DOHH2 (cell line): ENCODE measurements around the gene THYN1.

Experiments used
- H3F3A ChIP-seq: fragments of 200-600 bp; sonication (generic), shearing (Covaris generic); 2 replicates; pipeline ENCODE4 v1.6.0; 2016; ENCODE audit warnings: antibody characterized with exemption, mild to moderate bottlenecking; ENCODE audit not compliant: control insufficient read depth, insufficient read depth
- H3K27ac ChIP-seq: fragments of 200-600 bp; sonication (generic); 2 replicates; pipeline ENCODE4 v1.5.1; 2014; ENCODE audit warnings: low read depth, mild to moderate bottlenecking, low read length, moderate library complexity
- H3K27me3 ChIP-seq: fragments of 200-600 bp; sonication (generic); 2 replicates; pipeline ENCODE4 v1.6.1; 2014; ENCODE audit warnings: mild to moderate bottlenecking, low read length, mixed read lengths; ENCODE audit not compliant: control insufficient read depth
- H3K36me3 ChIP-seq: fragments of 200-600 bp; sonication (generic); 2 replicates; pipeline ENCODE4 v1.6.1; 2014; ENCODE audit warnings: mild to moderate bottlenecking, low read length, moderate library complexity, mixed read lengths; ENCODE audit not compliant: control insufficient read depth
- H3K4me1 ChIP-seq: fragments of 200-600 bp; sonication (generic); 2 replicates; pipeline ENCODE4 v1.6.1; 2014; ENCODE audit warnings: mild to moderate bottlenecking, low read length, mixed read lengths; ENCODE audit not compliant: control insufficient read depth
- H3K4me2 ChIP-seq: fragments of 200-600 bp; sonication (generic); 2 replicates; pipeline ENCODE4 v1.6.0; 2014; ENCODE audit warnings: mild to moderate bottlenecking, low read length, moderate library complexity
- H3K4me3 ChIP-seq: fragments of 200-600 bp; sonication (generic); 2 replicates; pipeline ENCODE4 v1.5.1; 2014; ENCODE audit warnings: mild to moderate bottlenecking, low read length, mixed read lengths
- H3K79me2 ChIP-seq: fragments of 200-600 bp; sonication (generic); 2 replicates; pipeline ENCODE4 v1.6.1; 2014; ENCODE audit warnings: mild to moderate bottlenecking, low read length, mixed read lengths; ENCODE audit not compliant: control insufficient read depth
- H3K9me2 ChIP-seq: fragments of 200-600 bp; sonication (generic); replicated peaks from 2 replicates; pipeline ENCODE4 v1.6.1; 2014; ENCODE audit warnings: mild to moderate bottlenecking, low read length, mixed read lengths; ENCODE audit not compliant: control insufficient read depth
- H3K9me3 ChIP-seq: fragments of 200-600 bp; sonication (generic); 2 replicates; pipeline ENCODE4 v1.6.1; 2014; ENCODE audit warnings: antibody characterized with exemption, low read length, mixed read lengths; ENCODE audit not compliant: control insufficient read depth, insufficient read depth
- H4K20me1 ChIP-seq: fragments of 200-600 bp; sonication (generic); 2 replicates; pipeline ENCODE4 v1.6.0; 2014; ENCODE audit warnings: low read depth, mild to moderate bottlenecking, antibody characterized with exemption, low read length, moderate library complexity; ENCODE audit not compliant: control insufficient read depth, insufficient read depth
- EZH2phosphoT487 ChIP-seq: fragments of 200-600 bp; sonication (generic); IDR thresholded peaks from 2 replicates; pipeline ENCODE4 v1.6.1; 2017; ENCODE audit warnings: borderline replicate concordance, mild to moderate bottlenecking, antibody characterized with exemption, low read length, moderate library complexity, mixed read lengths
- TF ChIP-seq, protein P1 (sequence below): fragments of 200-600 bp; sonication (generic); IDR thresholded peaks from one replicate; pipeline ENCODE4 v1.5.1; 2014; ENCODE audit warnings: antibody characterized with exemption, mild to moderate bottlenecking, low read depth, low read length; ENCODE audit not compliant: poor library complexity, severe bottlenecking

The THYN1 gene

GRCh38 chr11:134261626-134262488, 8.7 kb upstream of the THYN1 start:
- H3K4me3 ChIP-seq: no peak overlapping the region
- H3K79me2 ChIP-seq: no peaks in the 10 kb centered on the region
- no peaks in the 10 kb centered on the region for H3F3A ChIP-seq
- no peaks in the 10 kb centered on the region for H3K9me2 ChIP-seq
- H3K9me3 ChIP-seq: no peaks in the 10 kb centered on the region
- H3K4me2 ChIP-seq: no peak overlapping the region
- H4K20me1 ChIP-seq: 0 out of 2 replicates have a peak, but pooled peaks cover 3% of the 10 kb centered on the region
- peaks cover 6% of the 10 kb centered on the region for H3K4me1 ChIP-seq
- no peaks in the 10 kb centered on the region; the same call in 1 of the 2 replicates for H3K27me3 ChIP-seq
- H3K27ac ChIP-seq: no peak overlapping the region
- H3K36me3 ChIP-seq: peaks cover 21% of the 10 kb centered on the region
- no peak for TF ChIP-seq EZH2phosphoT487
- TF ChIP-seq, protein P1, sequence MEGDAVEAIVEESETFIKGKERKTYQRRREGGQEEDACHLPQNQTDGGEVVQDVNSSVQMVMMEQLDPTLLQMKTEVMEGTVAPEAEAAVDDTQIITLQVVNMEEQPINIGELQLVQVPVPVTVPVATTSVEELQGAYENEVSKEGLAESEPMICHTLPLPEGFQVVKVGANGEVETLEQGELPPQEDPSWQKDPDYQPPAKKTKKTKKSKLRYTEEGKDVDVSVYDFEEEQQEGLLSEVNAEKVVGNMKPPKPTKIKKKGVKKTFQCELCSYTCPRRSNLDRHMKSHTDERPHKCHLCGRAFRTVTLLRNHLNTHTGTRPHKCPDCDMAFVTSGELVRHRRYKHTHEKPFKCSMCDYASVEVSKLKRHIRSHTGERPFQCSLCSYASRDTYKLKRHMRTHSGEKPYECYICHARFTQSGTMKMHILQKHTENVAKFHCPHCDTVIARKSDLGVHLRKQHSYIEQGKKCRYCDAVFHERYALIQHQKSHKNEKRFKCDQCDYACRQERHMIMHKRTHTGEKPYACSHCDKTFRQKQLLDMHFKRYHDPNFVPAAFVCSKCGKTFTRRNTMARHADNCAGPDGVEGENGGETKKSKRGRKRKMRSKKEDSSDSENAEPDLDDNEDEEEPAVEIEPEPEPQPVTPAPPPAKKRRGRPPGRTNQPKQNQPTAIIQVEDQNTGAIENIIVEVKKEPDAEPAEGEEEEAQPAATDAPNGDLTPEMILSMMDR: peak; percentile 71

- no peak for TF ChIP-seq EZH2phosphoT487
- TF ChIP-seq, protein P1: no peak
- Histone ChIP-seq H3K9me2 (no peaks in the 10 kb centered on the region), H3K9me3 (no peaks in the 10 kb centered on the region), H3K4me1 (peaks cover 6% of the 10 kb centered on the region), H3K79me2 (no peaks in the 10 kb centered on the region), H3K27me3 (no peaks in the 10 kb centered on the region), H3K4me3 (no peak overlapping the region), H3K36me3 (peaks cover 21% of the 10 kb centered on the region), H4K20me1 (0 out of 2 replicates have a peak, but pooled peaks cover 3% of the 10 kb centered on the region), H3K4me2 (no peak overlapping the region), H3K27ac (no peak overlapping the region), H3F3A (no peaks in the 10 kb centered on the region)
Observed at GRCh38 chr11:134260983-134261382, 7.8 kb upstream of the THYN1 start.

DNA sequence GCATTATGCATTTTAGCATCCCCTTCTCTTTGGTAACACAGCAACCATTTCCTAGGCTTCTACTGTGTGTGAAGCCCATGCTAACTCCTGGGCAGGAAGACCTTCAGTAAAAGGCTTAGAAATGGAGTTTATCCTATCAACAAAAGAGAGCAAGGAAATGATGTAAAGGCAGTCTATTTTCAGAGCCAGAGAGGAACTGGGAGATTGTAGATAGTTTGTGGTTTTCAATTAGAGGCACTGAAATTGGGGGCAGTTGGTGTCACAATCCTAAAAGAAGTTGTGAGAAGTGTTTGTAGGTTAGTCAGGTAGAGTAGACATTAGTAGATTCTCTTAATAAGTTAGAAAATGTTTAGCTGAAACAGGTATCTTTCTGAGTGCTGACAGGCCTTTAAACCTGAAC, 7.4 kb upstream of the THYN1 start:
- H3K36me3 ChIP-seq: peaks cover 21% of the 10 kb centered on the region

More for the DNA sequence above, 7.4 kb upstream of the THYN1 start:
- TF ChIP-seq EZH2phosphoT487: no peak
- TF ChIP-seq, protein P1: no peak
- Histone ChIP-seq H3K9me2 (no peaks in the 10 kb centered on the region), H3K27me3 (no peaks in the 10 kb centered on the region), H3K4me1 (peaks cover 6% of the 10 kb centered on the region), H3K4me2 (no peak overlapping the region), H3K79me2 (no peaks in the 10 kb centered on the region), H4K20me1 (0 out of 2 replicates have a peak, but pooled peaks cover 3% of the 10 kb centered on the region), H3F3A (no peaks in the 10 kb centered on the region), H3K27ac (no peak overlapping the region), H3K4me3 (no peak overlapping the region), H3K9me3 (no peaks in the 10 kb centered on the region)
